BE2C (cell line): ENCODE results near the gene FAM107A.

ENCODE experiments used
- DNase-seq: peaks from one replicate; pipeline ENCODE4 v3.0.0-alpha.2; 2020
- H3K27me3 ChIP-seq: fragments of 250-450 bp; sonication (Bioruptor Pico); 2 replicates; pipeline ENCODE4 v1.5.1; 2020; ENCODE audit warnings: mild to moderate bottlenecking
- H3K36me3 ChIP-seq: fragments of 250-450 bp; sonication (Bioruptor Pico); 2 replicates; pipeline ENCODE4 v1.5.1; 2020; ENCODE audit warnings: mild to moderate bottlenecking
- H3K4me1 ChIP-seq: fragments of 250-450 bp; sonication (Bioruptor Pico); 2 replicates; pipeline ENCODE4 v1.5.1; 2020
- H3K4me3 ChIP-seq: 2 replicates; pipeline ENCODE4 v1.5.1; 2011; ENCODE audit warnings: low read depth, low read length
- H3K9me3 ChIP-seq: fragments of 250-450 bp; sonication (Bioruptor Pico); 2 replicates; pipeline ENCODE4 v1.5.1; 2020
- CTCF ChIP-seq: IDR thresholded peaks from 2 replicates; pipeline ENCODE4 v1.5.1; 2012; ENCODE audit warnings: mild to moderate bottlenecking, low read depth, low read length

Gene FAM107A

GRCh38 chr3:58578873-58579272 is 1.7 kb upstream of the FAM107A start:
- no peak for TF ChIP-seq CTCF

GRCh38 chr3:58576716-58577115 is 475 bp downstream of the FAM107A start:
- H3K27me3 ChIP-seq = no peaks in the 10 kb centered on the region

More at GRCh38 chr3:58578873-58579272, 1.7 kb upstream of the FAM107A start:
- Histone ChIP-seq H3K36me3 (no peaks in the 10 kb centered on the region), H3K9me3 (no peaks in the 10 kb centered on the region), H3K4me1 (0 out of 2 replicates have a peak, but pooled peaks cover 3% of the 10 kb centered on the region), H3K4me3 (no peak overlapping the region), H3K27me3 (no peaks in the 10 kb centered on the region)
- DNase-seq = no peak

GRCh38 chr3:58575971-58576652 is 1.1 kb downstream of the FAM107A start:
- Histone ChIP-seq H3K9me3 (no peaks in the 10 kb centered on the region), H3K4me1 (0 out of 2 replicates have a peak, but pooled peaks cover 3% of the 10 kb centered on the region), H3K27me3 (no peaks in the 10 kb centered on the region), H3K36me3 (no peaks in the 10 kb centered on the region), H3K4me3 (no peak overlapping the region)
- DNase-seq = peak; percentile 47
- TF ChIP-seq CTCF = no peak

More at GRCh38 chr3:58576716-58577115, 475 bp downstream of the FAM107A start:
- H3K4me3 ChIP-seq = no peak overlapping the region
- no peaks in the 10 kb centered on the region for H3K36me3 ChIP-seq
- 0 out of 2 replicates have a peak, but pooled peaks cover 3% of the 10 kb centered on the region for H3K4me1 ChIP-seq
- DNase-seq = no peak
- H3K9me3 ChIP-seq = no peaks in the 10 kb centered on the region
- TF ChIP-seq CTCF = no peak

GRCh38 chr3:58574682-58575081 is 2.5 kb downstream of the FAM107A start:
- 0 out of 2 replicates have a peak, but pooled peaks cover 3% of the 10 kb centered on the region for H3K4me1 ChIP-seq
- no peak for TF ChIP-seq CTCF
- H3K36me3 ChIP-seq = no peaks in the 10 kb centered on the region
- no peaks in the 10 kb centered on the region for H3K9me3 ChIP-seq
- H3K27me3 ChIP-seq = no peaks in the 10 kb centered on the region
- no peak for DNase-seq
- no peak overlapping the region for H3K4me3 ChIP-seq

GRCh38 chr3:58574106-58574505 is 3.1 kb downstream of the FAM107A start:
- Histone ChIP-seq H3K4me1 (0 out of 2 replicates have a peak, but pooled peaks cover 3% of the 10 kb centered on the region), H3K4me3 (no peak overlapping the region), H3K27me3 (no peaks in the 10 kb centered on the region), H3K36me3 (no peaks in the 10 kb centered on the region), H3K9me3 (no peaks in the 10 kb centered on the region)
- no peak for DNase-seq
- TF ChIP-seq CTCF = no peak

- DNase-seq = no peak
- TF ChIP-seq CTCF = no peak
- Histone ChIP-seq H3K4me3 (no peak overlapping the region), H3K4me1 (0 out of 2 replicates have a peak, but pooled peaks cover 3% of the 10 kb centered on the region), H3K27me3 (no peaks in the 10 kb centered on the region), H3K36me3 (no peaks in the 10 kb centered on the region), H3K9me3 (no peaks in the 10 kb centered on the region)
Measured at GRCh38 chr3:58573640-58574039, 3.6 kb downstream of the FAM107A start.
